Uterus (tissue), 4 donors: ENCODE results near the gene LATS1. TPM values are rescaled to one million over a fixed set of nuclear protein-coding genes. Genes with fewer than 3 reads are reported as not detected.
"Not testable (repeated sequence)": the region's sequence is repeated elsewhere in the genome, so short reads cannot be mapped to it uniquely, and the experiment has no call there.

Experiments
- DNase-seq, 2 donors: peaks; one replicate each; pipeline ENCODE4 v3.0.0-alpha.2; 2019 to 2020
- H3K27ac ChIP-seq, 2 donors: fragments of 200-600 bp; sonication (generic); 1 replicate in 1 of 2; 2 replicates in 1 of 2; pipeline ENCODE4 v1.5.1; 2016 to 2018
- H3K27me3 ChIP-seq, 2 donors: fragments of 200-600 bp; sonication (generic); one replicate each; pipeline ENCODE4 v1.5.1; 2018 to 2019; ENCODE audit warnings: control low read depth in 1 of 2
- H3K36me3 ChIP-seq, 2 donors: fragments of 200-600 bp; sonication (generic); one replicate each; pipeline ENCODE4 v1.5.1; 2019; ENCODE audit warnings: control low read depth in 1 of 2
- H3K4me1 ChIP-seq, 2 donors: fragments of 200-600 bp; sonication (generic); one replicate each; pipeline ENCODE4 v1.5.1; 2018 to 2019; ENCODE audit warnings: control low read depth in 1 of 2
- H3K4me3 ChIP-seq, 2 donors: fragments of 200-600 bp; sonication (generic); 1 replicate in 1 of 2; 2 replicates in 1 of 2; pipeline ENCODE4 v1.5.1; 2018 to 2019; ENCODE audit warnings: mild to moderate bottlenecking in 1 of 2
- H3K9me3 ChIP-seq, 2 donors: fragments of 200-600 bp; sonication (generic); one replicate each; pipeline ENCODE4 v1.5.1; 2019; ENCODE audit warnings: control low read depth in 1 of 2
- CTCF ChIP-seq, 4 experiments: fragments of 200-600 bp in 2 of 4; fragments of 450-650 bp in 2 of 4; sonication (generic) in 2 of 4; IDR thresholded peaks; one replicate each; pipeline ENCODE4 v1.5.1; 2016 to 2019; ENCODE audit warnings: antibody characterized with exemption in 4 of 4, mild to moderate bottlenecking in 2 of 4, moderate library complexity in 1 of 4
- POLR2A ChIP-seq, 2 donors: fragments of 450-650 bp; IDR thresholded peaks; one replicate each; pipeline ENCODE4 v1.6.1; 2016; ENCODE audit warnings: antibody characterized with exemption in 2 of 2, mild to moderate bottlenecking in 1 of 2, moderate library complexity in 1 of 2
- intact Hi-C: fragments of 100-400 bp; cut with DNase I; formaldehyde crosslinking; loops from one replicate; pipeline ENCODE4 v1.15.1; 2023; ENCODE audit warnings: low total_unique reads
- total RNA-seq, 4 donors: library from RNA; depleted of rRNA in 3 of 4; stranded (reverse); fragments of >200 nt in 3 of 4; gene quantifications; one replicate each; pipeline versions ENCODE4 v1.1.0 to v1.2.4, GENCODE V29; 2014 to 2023
- donor health status: DM: yes; HTN: yes; CAD: no.

LATS1 gene
- total RNA-seq, 4 donors from 2014 or later = 8.5 to 45.4 (median 27.4) TPM

GRCh38 chr6:149755300-149756260 is 37.7 kb upstream of the LATS1 start:
- DNase-seq = no peak
- H3K27ac ChIP-seq = no peak overlapping the region
- intact Hi-C loops = no loop called here

GRCh38 chr6:149754548-149754947 is 36.6 kb upstream of the LATS1 start:
- TF ChIP-seq CTCF (IDR thresholded peaks at IDR 0.05) = no peak
- TF ChIP-seq POLR2A (IDR thresholded peaks at IDR 0.05) = no peak
- no peak overlapping the region for H3K27ac ChIP-seq
- H3K4me1 ChIP-seq = peaks cover 3 to 7% of the 10 kb centered on the region in 2 donors
- no peaks in the 10 kb centered on the region for H3K9me3 ChIP-seq
- no peaks in the 10 kb centered on the region for H3K27me3 ChIP-seq
- no peaks in the 10 kb centered on the region for H3K36me3 ChIP-seq
- no peak for DNase-seq
- intact Hi-C loops = no loop called here
- H3K4me3 ChIP-seq = no peak overlapping the region

More at GRCh38 chr6:149755300-149756260, 37.7 kb upstream of the LATS1 start:
- Histone ChIP-seq H3K4me1 (peaks cover 3 to 7% of the 10 kb centered on the region in 2 donors), H3K36me3 (no peaks in the 10 kb centered on the region), H3K27me3 (no peaks in the 10 kb centered on the region), H3K4me3 (no peak overlapping the region), H3K9me3 (no peaks in the 10 kb centered on the region)
- TF ChIP-seq POLR2A (IDR thresholded peaks at IDR 0.05) = no peak
- TF ChIP-seq CTCF (IDR thresholded peaks at IDR 0.05) = no peak

GRCh38 chr6:149753374-149753637 is 35.4 kb upstream of the LATS1 start:
- H3K4me3 ChIP-seq, H3K36me3 ChIP-seq, H3K4me1 ChIP-seq, H3K27me3 ChIP-seq, H3K9me3 ChIP-seq, H3K27ac ChIP-seq, intact Hi-C loops, DNase-seq: not testable (repeated sequence)

GRCh38 chr6:149752600-149753373 is 34.9 kb upstream of the LATS1 start:
- H3K27ac ChIP-seq = no peak overlapping the region
- peaks cover 3 to 7% of the 10 kb centered on the region in 2 donors for H3K4me1 ChIP-seq
- H3K4me3 ChIP-seq = no peak overlapping the region
- intact Hi-C loops = no loop called here
- no peaks in the 10 kb centered on the region for H3K9me3 ChIP-seq
- no peaks in the 10 kb centered on the region for H3K36me3 ChIP-seq
- no peak for DNase-seq
- TF ChIP-seq CTCF (IDR thresholded peaks at IDR 0.05) = no peak
- no peak for TF ChIP-seq POLR2A (IDR thresholded peaks at IDR 0.05)
- H3K27me3 ChIP-seq = no peaks in the 10 kb centered on the region

GRCh38 chr6:149751920-149752319 is 34.0 kb upstream of the LATS1 start:
- H3K9me3 ChIP-seq, H3K27me3 ChIP-seq, H3K27ac ChIP-seq, H3K4me1 ChIP-seq, H3K36me3 ChIP-seq, intact Hi-C loops, DNase-seq, H3K4me3 ChIP-seq: not testable (repeated sequence)

GRCh38 chr6:149751239-149751638 is 33.3 kb upstream of the LATS1 start:
- peaks cover 7 to 10% of the 10 kb centered on the region in 2 donors for H3K4me1 ChIP-seq
- intact Hi-C loops = no loop called here
- H3K36me3 ChIP-seq = no peaks in the 10 kb centered on the region
- H3K9me3 ChIP-seq = no peaks in the 10 kb centered on the region
- H3K4me3 ChIP-seq = no peak overlapping the region
- no peak for DNase-seq
- H3K27me3 ChIP-seq = no peaks in the 10 kb centered on the region
- no peak overlapping the region for H3K27ac ChIP-seq
- TF ChIP-seq POLR2A (IDR thresholded peaks at IDR 0.05) (no peak), CTCF (IDR thresholded peaks at IDR 0.05) (no peak)
